Glomerular endothelial cell (primary cell): ENCODE measurements around the gene ACAD8. TPM values are rescaled to one million over a fixed set of nuclear protein-coding genes. Genes with fewer than 3 reads are reported as not detected.
A peak's percentile ranks its signal among the peaks of the same experiment; 100 is the strongest.
"Not testable (repeated sequence)": the region's sequence is repeated elsewhere in the genome, so short reads cannot be mapped to it uniquely, and the experiment has no call there.

ENCODE experiments used
- DNase-seq: peaks from one replicate; pipeline ENCODE4 v3.0.0-alpha.2; 2011; ENCODE audit warnings: low read depth, low spot score; ENCODE audit errors: extremely low read depth
- total RNA-seq: library from RNA; depleted of rRNA; stranded (reverse); fragments of >200 nt; gene quantifications from 2 replicates; pipeline ENCODE4 v1.2.3, GENCODE V29; 2015

ACAD8 gene
- total RNA-seq, 1 donor from 2014 or later = 21.4 TPM

DNA sequence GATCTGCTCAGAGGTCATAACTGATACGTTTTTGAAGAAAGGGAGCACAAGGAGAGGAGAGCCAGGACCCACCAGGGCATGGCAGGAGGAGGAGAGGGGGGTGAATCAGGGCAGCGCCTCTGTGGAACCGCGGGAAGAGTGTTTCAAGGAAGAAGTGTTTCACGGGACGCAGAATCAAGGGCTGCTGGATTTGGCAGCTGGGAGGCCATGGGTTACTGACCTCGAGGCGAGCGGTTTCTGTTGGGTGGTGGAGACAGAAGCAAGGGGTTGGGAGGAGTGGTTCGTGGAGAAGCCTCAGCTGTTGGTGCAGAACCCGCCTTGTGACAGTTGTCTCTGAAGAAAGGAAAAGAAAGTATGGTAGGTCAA, 15.8 kb upstream of the ACAD8 start:
- no peak for DNase-seq

DNA sequence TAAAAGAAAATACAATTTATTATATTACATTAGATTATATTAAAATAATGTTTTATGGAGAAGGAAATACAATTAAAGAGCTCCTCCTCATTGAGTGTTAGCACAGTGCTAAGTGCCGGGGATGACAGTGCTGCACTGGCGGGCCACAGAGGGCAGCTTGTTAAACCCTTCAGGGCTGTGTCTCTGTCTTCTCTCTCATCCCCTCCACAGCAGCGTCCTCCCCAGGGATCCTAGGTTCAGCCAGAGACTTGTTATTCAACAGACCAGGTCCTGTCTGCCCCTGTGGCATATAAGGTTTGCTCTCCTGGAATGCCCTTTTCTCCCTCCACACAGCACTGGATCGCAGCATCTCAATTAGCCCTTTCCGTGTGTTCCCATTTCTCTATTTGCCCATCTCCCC, 14.4 kb upstream of the ACAD8 start:
- DNase-seq = no peak

DNA sequence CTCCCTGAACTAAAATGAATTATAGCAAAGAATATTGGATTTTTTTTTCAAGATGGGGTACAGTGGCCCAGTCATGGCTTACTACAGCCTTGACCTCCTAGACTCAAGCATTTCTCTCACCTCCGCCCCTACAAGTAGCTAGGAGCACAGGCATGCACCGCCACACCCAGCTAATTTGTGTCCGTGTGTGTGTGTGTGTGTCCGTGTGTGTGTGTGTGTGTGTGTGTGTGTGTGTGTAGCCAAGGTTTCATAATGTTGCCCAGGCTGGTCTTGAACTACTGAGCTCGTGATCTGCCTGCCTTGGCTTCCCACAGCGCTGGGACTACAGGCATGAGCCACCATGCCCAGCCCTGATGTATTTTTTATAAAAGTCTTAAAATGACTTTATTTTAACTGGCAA, 12.8 kb upstream of the ACAD8 start:
- no peak for DNase-seq

DNA sequence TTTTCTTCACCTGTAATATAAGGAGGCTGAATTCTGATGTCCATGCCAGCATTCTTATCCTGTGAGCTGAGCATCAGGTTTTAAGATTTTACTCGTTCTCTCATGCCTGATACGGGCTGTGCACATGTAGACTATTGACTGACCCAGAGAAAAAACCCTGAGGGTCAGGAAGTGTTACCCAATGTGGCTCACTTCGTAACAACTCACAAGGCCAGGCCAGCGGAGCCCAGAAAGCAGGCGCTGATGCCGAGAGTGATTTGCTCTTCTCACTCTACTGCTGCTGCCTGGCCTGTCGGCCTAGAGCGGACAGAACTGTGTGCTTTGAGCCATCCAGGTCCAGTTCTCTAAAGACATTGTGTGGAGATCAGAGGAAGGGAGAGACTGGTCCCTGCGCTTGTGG, 11.0 kb upstream of the ACAD8 start:
- DNase-seq = no peak

DNA sequence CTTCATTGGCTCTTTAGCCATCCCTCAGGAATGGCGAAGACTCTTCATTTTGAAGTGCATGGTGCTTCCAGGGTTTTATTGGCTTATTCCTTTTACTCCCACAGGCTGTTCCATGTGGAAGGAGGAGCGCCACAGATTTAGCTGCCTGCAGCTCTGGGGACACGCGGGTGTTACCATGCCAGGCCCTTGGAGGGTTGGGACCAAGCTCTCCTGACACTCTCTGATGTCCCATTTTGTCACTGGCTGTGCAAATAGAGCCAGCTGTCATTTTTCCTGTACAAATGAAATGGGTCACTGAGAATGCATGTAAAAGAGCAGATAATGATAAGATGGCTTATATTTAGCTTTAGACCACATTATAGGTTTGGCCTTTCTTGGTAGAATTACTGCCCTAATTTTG, 9.5 kb upstream of the ACAD8 start:
- DNase-seq = no peak

DNA sequence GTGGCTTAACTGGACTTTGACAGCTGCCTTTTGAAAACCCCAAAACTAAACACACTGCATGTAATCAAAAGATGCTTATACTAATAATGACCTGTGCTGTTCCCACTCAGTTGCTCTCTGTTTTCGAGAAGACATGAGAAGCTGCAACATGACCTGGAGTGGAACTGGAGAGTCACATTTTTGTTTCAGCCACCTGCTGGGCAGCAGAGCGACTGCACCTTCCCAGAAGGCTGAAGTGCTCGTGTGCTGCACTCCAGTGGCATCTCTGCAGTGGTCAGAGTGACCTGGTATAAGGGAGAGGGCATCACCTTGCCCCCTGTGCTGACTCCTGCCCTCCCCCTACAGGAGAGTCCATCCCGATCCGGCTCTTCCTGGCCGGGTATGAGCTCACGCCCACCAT, 8.8 kb upstream of the ACAD8 start:
- no peak for DNase-seq

DNA sequence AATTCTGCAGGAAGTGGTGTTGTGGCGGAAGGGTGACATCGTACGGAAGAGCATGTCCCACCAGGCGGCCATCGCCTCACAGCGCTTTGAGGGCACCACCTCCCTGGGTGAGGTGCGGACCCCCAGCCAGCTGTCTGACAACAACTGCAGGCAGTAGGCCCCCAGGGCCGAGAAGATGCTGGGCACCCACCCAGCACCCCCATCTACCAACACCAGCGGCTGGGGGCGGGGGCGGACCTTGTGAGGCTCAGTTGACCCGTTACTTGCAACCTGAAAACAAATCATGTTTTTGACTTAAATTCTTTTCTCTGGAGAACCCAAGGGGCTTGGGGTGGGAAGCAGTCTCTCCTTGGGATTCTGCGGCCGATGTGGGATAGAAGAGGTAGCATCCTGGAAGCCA, 7.9 kb upstream of the ACAD8 start:
- no peak for DNase-seq

DNA sequence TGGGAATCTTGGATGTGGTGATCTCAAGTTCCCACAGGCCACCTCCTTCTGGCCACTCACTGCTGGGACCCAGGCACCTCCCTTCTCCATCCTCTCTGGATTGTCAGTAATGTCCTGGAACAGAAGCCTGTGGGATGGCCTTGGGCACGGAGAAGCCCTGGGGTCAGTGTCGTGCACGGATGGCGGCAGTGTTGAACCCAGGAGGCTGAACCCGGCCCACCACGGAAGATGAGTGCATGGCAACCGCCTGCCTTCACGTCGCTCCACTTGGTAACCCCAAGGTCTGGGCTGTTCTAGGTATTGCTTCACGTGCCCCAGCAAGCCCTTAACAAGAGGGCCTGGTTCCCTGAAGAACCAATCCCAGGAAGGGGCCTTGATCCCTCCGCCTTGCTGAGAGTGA, 7.3 kb upstream of the ACAD8 start:
- no peak for DNase-seq

DNA sequence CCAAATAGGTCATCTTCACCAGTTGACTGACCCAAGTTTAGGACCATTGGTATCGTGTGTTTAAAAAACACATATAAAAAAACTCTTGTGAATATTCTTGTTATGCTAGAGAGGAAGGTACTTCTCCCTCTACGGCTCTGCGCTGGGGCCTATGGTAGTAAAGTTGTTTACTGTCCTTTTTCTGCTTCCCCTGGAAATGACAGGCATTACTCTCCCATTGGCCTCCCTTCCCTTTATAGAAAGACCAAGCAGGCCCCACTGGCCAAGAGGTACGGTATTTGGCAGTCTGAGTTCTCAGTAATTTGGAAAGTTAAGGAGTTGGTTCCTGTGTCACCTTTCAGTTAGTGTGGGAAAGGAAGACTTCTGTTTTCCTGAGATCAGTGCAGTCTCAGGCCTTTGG, 6.7 kb upstream of the ACAD8 start:
- DNase-seq = no peak

DNA sequence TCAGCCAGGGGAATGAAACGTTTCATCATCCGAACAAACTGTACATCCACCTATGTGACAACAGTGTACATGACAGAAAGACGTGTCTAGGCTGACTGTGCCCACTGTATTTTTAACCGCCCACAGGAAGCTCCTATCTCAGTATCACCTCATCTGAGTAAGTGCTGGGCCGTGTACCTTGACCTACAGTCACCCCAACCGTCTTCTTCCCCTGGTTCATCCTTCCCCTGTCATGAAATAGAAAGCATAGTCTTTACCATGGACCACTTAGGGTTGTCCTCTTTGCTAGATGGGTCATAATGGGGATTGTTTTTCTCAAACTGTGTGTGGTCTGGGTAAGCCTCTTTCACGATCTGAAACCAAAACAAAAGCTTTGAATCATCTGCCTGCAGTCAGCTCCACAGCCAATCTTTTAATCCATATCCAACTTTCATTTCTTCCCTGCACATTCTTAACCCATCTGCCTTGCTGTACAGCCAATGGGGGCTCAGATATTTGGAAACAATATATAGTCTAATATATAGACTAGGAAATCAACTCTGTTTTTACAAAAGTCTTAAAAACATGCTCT, 4.4 kb upstream of the ACAD8 start:
- no peak for DNase-seq

DNA sequence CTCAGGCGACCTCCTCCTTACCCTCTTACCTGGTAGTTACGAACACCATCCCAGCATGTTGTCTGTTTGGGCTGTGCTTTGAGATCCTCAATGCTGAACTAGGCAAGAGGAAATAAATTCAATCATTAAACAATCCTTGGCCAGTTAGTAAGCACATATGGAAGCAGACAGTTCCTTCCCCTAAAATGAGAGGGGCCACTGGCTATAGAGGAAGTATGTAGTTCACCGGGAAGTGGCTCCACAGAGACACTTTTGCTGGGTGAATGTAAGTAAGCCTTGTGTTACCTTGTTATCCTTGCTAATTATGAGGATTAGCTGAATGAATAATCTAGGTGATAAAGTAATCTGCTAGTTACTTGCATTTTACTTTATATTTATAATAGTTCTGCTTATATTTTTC, 3.1 kb upstream of the ACAD8 start:
- DNase-seq = no peak

DNA sequence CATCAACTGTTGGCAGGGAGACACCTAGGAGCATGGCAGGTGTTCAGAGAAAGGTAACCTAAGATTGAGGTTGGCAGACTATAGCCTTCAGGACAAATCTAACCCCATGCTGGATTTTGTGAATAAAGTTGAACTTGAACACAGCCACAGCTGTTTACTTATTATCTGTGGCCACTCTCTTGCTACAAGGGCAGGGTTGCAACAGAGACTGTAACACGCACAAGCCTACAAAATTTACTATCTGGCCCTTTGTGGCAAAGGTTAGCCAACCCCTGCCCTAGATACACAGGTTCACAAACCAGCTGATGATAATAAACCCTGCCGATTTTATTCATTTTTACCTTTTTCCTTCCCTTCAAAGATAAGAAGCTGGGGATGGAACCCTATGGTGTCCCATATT, 2.7 kb upstream of the ACAD8 start:
- DNase-seq = no peak

DNA sequence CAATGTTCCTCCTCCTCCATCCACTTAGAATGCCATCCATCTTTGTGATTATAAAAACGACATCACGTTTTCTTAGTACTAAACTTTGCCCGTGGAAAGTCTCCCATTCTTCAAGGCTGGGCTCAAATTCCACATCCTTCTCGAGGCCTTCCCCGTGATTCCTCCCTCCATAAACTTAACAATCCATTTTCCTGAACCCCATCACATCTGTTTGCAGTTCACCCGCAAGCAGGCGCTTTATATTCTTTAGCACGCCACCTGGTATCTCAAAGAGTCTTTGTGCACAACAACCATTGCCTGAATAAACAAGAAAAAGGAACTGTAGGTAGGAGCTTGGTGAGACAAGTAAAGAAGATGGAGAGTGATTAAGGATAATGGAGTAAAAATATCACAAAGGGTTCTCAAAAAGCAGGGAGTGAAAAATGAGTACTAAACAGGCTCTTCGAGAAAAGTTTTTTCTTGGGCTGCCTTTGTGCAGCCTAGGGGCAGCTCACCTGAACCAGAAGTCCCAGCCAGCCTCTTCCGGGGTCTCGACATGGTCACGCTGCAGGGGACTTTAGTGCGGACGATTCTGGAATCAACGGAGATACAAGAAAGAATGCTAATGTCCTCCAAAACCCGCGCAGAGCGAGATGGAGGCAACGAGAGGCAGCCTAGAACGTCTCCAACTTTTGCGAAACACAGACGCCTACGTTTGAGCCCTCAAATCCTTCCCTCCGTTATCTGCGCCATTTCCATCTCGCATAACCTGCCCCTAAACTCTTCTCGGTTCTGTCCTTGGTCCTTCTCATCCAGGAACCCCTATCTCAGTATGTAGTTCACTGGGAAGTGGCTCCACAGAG, 801 bp upstream of the ACAD8 start:
- DNase-seq = peak; percentile 20

DNA sequence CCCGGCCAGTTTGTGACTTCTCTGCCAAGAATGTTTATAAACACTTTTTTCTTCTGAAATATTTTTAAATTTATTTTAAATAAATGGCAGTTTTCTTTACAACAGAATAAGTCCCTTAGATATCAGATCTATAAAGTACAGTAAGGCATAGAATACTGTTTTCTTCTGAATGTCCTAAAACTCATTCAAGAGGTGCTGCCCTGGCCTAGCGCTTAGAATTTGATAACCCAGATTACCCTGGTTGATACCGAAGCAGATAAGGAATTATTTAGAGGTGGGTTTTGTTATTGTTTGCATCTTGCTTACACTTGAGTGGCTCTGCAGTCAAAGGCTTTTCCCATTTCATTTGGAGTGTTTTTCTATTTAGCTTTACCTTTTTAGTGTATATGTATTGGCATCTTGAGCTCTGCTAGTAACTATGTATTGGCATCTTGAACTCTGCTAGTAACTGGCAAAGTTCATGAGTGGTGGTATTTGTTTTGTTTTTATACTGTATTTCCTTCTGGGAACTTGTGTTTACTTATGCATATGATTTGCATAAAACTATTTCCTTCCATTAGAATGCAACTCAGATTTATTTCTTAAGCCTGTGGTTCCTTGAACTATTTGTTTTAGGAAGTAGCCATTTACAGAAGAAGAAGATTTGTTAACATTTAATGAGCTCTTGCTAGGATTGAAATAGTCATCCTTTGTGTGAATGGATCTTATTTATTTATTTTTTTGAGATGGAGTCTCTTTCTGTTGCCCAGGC, 1.2 kb downstream of the ACAD8 start:
- DNase-seq = no peak

DNA sequence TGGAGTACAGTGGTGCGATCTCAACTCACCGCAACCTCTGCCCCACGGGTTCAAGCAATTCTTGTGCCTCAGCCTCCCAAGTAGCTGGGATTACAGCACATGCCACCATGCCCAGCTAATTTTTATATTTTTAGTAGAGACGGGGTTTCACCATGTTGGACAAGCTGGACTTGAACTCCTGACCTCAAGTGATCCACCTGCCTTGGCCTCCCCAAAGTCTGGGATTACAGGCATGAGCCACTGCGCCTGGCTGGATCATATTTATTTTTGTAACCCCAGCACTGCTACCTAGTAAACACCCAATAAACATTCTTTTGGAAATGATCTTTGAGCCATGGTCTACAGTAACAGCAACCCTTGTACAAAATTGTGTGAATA, 1.8 kb downstream of the ACAD8 start:
- DNase-seq = not testable (repeated sequence)

DNA sequence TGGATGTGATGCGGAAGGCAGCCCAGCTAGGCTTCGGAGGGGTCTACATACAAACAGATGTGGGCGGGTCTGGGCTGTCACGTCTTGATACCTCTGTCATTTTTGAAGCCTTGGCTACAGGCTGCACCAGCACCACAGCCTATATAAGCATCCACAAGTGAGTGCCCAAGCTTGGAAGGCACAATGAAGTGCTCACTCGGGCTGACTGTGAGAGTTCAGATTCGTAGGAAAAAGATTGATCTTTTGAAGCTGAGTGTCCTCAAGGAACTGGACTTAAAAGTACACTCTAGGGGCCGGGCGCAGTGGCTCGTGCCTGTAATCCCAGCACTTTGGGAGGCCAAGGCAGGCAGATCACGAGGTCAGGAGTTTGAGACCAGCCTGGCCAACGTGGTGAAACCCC, 3.7 kb downstream of the ACAD8 start:
- DNase-seq = no peak

DNA sequence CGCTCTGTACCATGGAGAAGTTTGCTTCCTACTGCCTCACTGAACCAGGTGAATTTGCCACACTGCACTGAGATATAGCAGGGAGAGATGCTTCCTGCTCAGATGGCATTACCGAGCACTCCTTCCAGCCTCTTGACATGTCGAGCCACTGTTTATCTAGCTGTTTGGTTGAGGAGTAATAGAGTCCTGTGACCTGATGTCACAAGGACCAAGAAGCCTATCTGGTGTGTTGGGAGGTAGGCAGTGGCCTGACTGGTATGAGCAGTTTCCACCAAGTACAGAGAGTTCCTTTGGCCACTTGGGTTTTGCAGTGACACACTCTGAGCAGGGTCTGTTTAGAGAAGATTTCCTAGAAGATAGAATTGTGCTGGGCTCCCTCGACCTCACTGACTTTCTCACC, 5.2 kb downstream of the ACAD8 start:
- DNase-seq = no peak

DNA sequence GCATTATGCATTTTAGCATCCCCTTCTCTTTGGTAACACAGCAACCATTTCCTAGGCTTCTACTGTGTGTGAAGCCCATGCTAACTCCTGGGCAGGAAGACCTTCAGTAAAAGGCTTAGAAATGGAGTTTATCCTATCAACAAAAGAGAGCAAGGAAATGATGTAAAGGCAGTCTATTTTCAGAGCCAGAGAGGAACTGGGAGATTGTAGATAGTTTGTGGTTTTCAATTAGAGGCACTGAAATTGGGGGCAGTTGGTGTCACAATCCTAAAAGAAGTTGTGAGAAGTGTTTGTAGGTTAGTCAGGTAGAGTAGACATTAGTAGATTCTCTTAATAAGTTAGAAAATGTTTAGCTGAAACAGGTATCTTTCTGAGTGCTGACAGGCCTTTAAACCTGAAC, 7.1 kb downstream of the ACAD8 start:
- no peak for DNase-seq

DNA sequence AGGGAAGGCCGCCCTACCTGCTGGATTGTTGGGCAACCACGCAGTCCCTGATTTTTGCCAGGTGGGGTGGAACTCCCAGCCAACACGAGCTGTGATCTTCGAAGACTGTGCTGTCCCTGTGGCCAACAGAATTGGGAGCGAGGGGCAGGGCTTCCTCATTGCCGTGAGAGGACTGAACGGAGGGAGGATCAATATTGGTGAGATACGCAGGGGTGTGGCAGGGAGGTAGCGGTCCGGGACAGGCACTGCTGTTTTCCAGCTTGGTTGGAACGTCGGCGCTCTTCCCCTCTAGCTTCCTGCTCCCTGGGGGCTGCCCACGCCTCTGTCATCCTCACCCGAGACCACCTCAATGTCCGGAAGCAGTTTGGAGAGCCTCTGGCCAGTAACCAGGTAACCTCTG, 7.6 kb downstream of the ACAD8 start:
- DNase-seq = no peak

DNA sequence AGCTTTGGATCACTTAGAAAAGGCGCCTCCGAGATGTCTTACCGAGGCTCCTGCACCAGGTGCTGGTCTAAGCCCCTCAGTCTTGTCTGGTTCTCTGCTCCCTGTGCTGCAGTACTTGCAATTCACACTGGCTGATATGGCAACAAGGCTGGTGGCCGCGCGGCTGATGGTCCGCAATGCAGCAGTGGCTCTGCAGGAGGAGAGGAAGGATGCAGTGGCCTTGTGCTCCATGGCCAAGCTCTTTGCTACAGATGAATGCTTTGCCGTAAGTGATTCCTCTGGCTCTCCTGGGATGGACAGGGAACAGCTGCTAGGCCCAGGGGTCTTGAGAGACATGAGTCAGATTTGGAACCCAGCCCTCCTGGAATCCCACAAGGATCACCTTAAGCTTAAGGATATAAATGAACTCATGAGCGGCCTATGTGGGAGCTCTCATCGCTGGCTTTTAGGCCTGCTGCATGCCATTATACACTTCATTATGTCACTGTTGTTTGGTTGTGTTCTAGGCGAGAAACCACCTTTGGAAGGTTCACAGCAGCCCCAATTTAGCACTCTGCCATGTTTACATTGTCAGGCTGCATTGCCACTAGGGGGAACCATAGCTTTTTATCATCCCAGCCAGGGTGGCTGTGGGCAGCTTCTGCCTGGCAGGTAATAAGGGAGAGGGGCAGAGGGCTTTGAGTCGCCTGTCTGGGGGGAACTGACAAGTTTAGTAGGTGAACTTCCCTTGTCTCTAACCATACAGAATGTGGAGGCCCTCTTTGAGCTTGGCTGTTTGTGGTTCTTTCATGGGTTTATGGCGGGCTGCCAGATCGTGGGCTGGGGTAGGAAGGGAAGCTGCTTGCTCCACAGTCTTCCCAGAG, 8.5 kb downstream of the ACAD8 start:
- no peak for DNase-seq
